Posterior cingulate gyrus (tissue), 11 donors: ENCODE results near the gene BTBD19.
"Not testable (repeated sequence)": the region's sequence is repeated elsewhere in the genome, so short reads cannot be mapped to it uniquely, and the experiment has no call there.

Experiments
- DNase-seq, 10 donors: peaks; one replicate each; pipeline versions ENCODE4 v3.0.0 to v3.0.0-alpha.2; 2020 to 2021; ENCODE audit warnings: mixed read lengths in 3 of 10
- intact Hi-C: fragments of 100-400 bp; cut with DNase I; formaldehyde crosslinking; loops from one replicate; pipeline ENCODE4 v1.15.1; 2023

The BTBD19 gene

GRCh38 chr1:44824392-44824791 lies 16.1 kb downstream of the BTBD19 start:
- peak in 3 of 10 donors; percentile 10 to 14 (median 11) for DNase-seq
- intact Hi-C loops = not testable (repeated sequence)

- intact Hi-C loops = no loop called here
- DNase-seq = peak in 4 of 10 donors; percentile 39 to 91 (median 78)
These were observed 18.3 kb downstream of the BTBD19 start for GRCh38 chr1:44826375-44827196.

GRCh38 chr1:44827197-44828002 lies 19.1 kb downstream of the BTBD19 start:
- DNase-seq = peak in 2 of 10 donors; percentile 70 to 74
- intact Hi-C loops = no loop called here

DNA sequence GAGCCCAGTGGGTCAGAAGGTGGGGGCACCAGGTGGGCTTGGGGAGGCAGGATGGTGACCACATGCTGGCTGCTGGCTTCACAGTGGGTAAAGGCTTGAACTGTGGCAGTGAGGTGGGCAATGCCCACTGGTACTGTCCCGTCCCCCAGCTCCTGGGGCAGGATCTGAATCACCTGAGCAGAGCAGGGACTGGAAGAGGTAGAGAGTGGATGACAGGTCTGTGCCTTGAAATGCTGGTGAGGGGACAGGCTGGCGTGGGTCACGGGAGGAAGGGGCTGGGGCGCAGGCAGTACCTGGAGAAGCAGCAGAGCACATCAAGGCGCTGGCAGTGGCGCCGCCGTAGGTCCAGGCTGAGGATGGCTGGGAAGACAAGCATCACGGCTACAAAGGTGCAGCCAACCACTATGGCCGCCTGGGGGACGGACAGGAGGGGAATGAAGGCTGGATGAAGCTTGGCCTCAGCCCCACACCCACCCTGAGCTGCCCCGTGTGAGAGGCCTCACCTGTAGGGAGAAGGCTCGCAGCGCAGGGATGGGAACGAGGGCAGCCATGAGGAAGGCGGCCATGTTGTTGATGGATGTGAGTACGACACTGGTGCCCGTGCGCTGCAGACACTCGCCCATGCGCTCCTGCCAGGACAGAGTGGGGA lies 19.8 kb downstream of the BTBD19 start:
- intact Hi-C loops = no loop called here
- peak in 2 of 10 donors; percentile 42 to 62 for DNase-seq

DNA sequence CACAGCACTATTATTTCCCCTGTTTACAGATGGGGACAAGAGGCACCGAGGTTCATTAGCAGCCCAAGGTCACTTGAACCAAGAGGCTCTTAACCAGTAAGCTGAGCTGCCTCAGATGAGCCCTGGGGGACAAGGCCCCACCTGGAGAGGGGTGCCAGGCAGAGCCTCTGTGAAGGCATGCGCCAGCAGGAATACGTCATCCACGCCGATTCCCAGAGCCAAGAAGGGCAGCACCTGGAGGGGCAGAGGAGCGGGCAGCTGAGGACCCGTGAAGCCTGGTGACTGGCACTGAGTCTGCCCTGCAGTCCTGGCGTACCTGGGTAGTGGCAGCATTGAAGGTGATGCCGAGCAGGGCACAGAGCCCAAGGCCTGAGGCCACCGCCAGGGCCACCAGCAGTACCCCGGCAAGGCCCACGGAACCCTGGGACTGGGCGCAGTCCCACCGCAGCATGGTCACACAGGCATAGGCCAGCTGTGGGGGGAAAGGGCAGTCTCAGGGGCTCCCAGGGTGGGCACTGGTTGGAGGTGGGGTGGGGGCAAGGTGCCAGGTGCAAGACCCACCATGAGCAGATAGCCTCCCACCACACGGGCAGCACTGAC lies 20.6 kb downstream of the BTBD19 start:
- intact Hi-C loops = no loop called here
- peak in 2 of 10 donors; percentile 52 to 81 for DNase-seq

DNA sequence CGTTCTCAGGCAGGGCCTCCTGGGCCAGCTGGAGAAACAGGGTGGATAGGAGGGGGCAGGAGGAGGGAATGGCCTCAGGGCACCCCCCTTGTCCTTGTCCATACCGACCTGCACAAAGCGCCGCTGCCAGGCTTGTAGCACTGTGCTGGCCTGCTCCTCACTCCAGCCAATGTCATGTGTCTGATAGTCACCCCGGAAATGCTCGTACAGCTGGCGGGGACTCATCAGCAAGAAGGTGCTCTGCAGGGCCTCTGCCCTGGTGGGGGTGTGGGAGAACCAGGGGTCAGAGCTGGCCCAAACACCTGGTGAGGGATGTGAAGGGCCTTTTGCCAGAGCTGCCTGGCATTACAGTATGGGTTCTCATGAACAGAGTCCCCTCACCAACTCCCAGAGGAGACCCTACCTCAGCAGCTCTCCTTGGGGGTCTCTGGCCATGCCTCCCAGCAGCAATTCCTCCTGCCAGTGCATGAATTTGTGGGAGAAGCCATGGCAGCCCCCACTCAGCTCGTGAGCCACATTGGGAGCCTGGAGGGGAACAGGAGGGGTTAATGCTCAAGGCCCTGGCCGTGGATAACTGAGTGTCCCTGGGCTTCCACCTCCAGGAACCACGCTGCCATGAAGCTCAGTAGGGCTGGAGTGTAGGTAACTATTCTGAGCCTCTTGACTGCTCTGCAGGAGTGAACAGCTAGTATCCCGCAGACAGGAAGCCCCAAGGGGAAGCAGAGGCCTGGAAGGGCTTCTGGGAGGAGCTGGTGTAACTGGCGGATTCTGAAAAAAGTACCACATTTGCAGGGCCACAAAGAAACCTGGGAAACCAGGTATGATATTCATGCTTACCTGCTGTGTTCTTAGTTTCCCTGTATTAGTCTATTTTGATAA lies 21.4 kb downstream of the BTBD19 start:
- DNase-seq = peak in 2 of 10 donors; percentile 69 to 77
- intact Hi-C loops = loop anchor here (10.0 kb wide), 1 partner anchor 475 kb away; no protein-coding TSS in a partner anchor

GRCh38 chr1:44830900-44831304 lies 22.6 kb downstream of the BTBD19 start:
- intact Hi-C loops = loop anchor here (10.0 kb wide), 1 partner anchor 474 kb away; no protein-coding TSS in a partner anchor

GRCh38 chr1:44831516-44831915 lies 23.2 kb downstream of the BTBD19 start:
- DNase-seq = peak in 3 of 10 donors; percentile 1 to 70 (median 48)
- intact Hi-C loops = loop anchor here (10.0 kb wide), 1 partner anchor 473 kb away; no protein-coding TSS in a partner anchor

More at GRCh38 chr1:44830900-44831304, 22.6 kb downstream of the BTBD19 start:
- peak in 3 of 10 donors; percentile 0 to 67 (median 67) for DNase-seq

DNA sequence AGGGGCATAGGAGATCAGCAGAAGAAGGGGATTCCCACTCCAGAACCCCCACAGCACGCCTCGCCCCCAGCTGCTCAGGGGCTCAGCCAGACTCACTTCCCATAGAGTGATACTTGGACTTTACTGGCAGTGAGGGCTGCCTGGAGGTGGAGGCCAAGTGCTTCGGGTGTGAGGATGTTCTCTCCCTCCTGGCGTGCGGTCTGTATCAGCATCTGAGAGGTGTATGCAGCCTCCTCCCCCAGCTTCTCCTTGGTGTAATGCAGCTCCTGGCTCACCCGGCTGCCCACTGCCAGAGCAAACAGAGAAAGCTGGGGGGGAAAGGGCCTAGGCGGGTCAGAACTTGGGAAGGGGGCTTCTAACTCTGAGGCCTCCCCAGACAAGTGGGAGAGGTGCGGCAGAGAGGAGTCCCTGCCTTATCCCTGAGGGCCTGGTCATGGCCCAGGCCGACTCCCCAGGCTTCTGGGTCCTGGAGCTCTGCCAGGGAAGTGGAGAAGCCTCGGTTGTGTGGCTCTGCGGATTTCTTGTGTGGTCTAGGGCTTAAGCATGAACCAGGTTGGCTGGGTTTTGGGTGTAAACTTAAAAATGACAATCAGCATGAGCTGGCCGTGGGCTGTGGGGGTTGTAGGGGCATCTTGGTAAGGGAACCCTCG lies 23.9 kb downstream of the BTBD19 start:
- intact Hi-C loops = loop anchor here (10.0 kb wide), 1 partner anchor 473 kb away; no protein-coding TSS in a partner anchor
- peak in 3 of 10 donors; percentile 2 to 66 (median 57) for DNase-seq

DNA sequence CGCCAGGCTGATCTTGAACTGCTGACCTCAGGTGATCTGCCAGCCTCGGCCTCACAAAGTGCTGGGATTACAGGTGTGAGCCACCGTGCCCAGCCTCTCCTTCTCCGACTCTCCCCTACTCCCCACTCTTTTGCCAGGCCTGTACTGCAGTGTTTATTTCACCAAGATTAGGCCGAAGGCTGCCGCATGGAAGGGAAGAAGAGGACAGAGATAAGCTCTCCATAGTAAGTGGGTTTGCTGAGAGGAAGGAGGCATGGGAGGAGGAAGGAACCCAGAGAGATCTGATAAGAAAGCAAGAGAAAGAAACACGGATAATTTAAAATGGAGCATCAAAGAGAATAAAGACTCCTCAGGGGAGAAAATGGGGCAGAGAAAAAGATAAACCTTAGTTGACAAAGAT lies 26.0 kb downstream of the BTBD19 start:
- DNase-seq = peak in 3 of 10 donors; percentile 1 to 26 (median 17)

DNA sequence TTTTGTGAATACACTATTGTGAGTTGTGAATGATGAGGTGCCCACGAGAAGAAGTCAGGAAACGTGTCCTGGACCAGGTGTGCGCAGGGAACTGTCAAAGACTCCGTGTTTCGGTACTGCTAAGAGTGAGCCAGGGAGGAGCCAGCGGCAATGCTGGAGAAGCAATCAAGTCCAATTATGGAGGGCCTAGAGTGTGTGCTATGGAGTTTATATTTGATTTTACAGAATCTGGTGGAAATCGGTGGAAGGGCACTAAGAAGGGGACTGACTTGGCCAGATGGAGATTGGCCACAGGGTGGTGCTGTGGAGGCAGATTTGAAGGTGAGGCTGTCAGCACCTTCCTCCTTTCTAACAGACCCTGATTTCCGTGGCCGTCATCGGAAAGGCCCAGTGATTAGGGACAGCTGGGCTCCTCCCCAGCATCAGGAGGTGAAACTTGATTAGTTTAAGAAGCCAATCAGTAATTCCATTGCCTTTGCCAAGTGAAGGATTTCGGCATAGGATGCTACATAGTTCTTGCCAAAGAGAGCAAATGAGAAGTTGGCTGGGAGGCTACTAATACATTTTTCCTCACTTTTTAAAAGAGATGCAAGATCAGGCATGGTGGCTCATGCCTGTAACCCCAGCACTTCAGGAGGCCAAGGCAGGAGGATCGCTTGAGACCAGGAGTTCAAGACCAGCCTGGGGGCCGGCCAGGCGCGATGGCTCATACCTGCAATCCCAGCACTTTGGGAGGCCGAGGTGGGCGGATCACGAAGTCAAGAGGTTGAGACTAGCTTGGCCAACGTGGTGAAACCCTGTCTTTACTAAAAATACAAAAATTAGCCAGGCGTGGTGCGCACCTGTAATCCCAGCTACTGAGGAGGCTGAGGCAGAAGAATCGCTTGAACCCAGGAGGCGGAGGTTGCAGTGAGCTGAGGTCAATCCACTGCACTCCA lies 27.7 kb downstream of the BTBD19 start:
- intact Hi-C loops = loop anchor here (5.0 to 10.0 kb wide), 4 partner anchors 104 to 469 kb away; partner anchors contain the start of genes EIF2B3, HECTD3, RNU5D-1 and UROD
- peak; percentile 64 to 97 (median 86) for DNase-seq

More for the DNA sequence above, 26.0 kb downstream of the BTBD19 start:
- intact Hi-C loops = loop anchor here (10.0 kb wide), 1 partner anchor 470 kb away; no protein-coding TSS in a partner anchor

- DNase-seq = not testable (repeated sequence)
- intact Hi-C loops = loop anchor here (5.0 to 10.0 kb wide), 4 partner anchors 106 to 467 kb away; partner anchors contain the start of genes EIF2B3, HECTD3, RNU5D-1 and UROD
These were observed 30.0 kb downstream of the BTBD19 start for GRCh38 chr1:44838294-44838693.

- intact Hi-C loops = loop anchor here (5.0 to 10.0 kb wide), 4 partner anchors 107 to 465 kb away; partner anchors contain the start of genes EIF2B3, HECTD3, RNU5D-1 and UROD
- no peak for DNase-seq
These were observed 31.3 kb downstream of the BTBD19 start for GRCh38 chr1:44839576-44839975.

DNA sequence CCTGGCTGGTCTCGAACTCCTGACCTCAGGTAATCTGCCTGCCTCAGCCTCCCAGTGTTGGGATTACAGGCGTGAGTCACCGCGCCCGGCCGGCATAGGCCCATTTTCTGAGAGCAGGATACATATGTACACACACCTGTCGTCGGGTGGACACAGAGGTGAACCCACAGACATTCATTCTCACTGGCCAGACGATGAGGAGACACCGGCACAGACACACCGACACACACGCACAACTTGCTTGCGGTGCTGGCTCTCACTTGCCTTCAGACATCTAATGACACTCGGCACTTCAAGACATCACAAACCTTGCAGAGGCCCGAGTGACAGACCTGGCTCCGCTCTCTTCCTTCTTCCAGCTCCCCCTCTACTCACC lies 34.2 kb downstream of the BTBD19 start:
- intact Hi-C loops = no loop called here
- peak in 1 of 10 donors; percentile 20 for DNase-seq

- intact Hi-C loops = no loop called here
- peak in 9 of 10 donors; percentile 49 to 93 (median 67) for DNase-seq
These were observed 34.7 kb downstream of the BTBD19 start, which contains the start of gene PTCH2 for GRCh38 chr1:44842862-44843655. TSS of gene PTCH2 (minus strand) at chr1:44843253. CDS start at chr1:44842932, 321 bp downstream.

DNA sequence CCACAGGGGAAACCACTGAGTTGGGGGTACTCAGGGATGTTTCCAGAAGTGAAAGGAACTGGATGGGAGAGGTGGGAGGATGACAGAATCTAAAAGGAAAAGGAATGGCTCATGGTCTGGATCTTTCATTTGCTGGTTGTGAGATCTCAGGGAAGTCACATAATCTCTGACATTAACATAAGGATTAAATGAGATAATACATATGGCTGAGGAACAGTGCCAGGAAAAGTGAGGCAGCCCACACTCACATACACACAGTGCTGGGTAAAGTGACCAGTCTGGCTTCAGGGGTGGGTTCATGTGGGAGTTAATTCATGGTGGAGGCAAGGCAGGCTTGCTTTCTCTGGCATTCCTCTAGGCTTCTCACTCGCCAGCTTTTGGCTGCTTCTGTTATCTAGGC lies 38.7 kb downstream of the BTBD19 start:
- no peak for DNase-seq
- intact Hi-C loops = no loop called here
